ENCODE data around the gene RPP25L.
"Not testable (repeated sequence)": the region's sequence is repeated elsewhere in the genome, so short reads cannot be mapped to it uniquely, and the experiment has no call there.

RPP25L gene

GRCh38 chr9:34611811-34612787, at the start of gene RPP25L:
Gene RPP25L, minus strand, starts transcription at chr9:34612097. Its CDS starts 801 bp downstream, at chr9:34611296.
- peak; percentile 83 for DNase-seq

DNA sequence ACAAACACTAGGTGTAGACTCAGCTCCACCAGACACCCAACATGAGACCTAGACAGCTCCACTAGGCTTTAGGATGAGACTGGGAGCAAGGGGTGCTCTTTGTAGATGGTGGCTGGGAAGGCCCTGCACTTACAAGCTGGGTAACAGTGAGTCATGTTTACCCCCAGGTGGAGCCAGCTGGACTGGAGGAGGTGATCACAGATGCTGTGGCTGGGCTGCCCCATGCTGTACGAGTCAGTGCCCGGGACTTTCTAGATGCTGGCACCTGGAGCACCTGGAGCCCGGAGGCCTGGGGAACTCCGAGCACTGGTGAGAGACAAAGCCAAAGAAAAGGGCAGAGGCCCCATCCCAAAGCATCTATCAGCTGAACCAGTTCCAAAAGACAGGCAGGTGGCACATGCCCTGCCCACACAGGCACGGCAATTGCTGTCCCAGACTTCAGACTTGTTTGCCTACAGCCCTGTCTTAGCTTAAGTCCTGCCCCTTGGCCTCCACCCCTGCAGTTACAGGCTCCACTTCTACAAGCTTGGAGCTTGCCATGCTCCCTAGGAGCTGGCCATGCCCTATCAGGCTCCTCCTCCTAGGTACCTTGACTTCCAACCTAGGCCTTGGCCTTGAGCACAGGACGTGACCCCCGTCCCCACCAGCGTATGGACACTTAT, 47.8 kb upstream of the RPP25L start:
- DNase-seq, result no peak

- DNase-seq, result no peak
Observed at GRCh38 chr9:34658461-34658860, 46.6 kb upstream of the RPP25L start.

DNA sequence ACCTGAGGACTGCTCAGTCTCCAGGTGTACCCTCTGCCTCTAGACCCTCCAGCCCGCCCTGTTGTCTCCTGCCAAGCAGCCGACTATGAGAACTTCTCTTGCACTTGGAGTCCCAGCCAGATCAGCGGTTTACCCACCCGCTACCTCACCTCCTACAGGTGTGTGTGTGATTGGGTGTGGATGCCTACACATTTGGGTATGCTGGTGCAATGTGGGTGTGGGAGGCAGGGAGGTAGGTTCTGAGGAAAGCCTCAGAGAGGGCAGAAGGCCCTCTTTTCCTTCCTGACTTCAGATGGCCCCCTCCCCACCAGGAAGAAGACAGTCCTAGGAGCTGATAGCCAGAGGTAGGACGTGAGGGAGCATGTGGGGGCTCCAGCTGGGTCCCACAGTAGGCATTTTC, 45.1 kb upstream of the RPP25L start:
- no peak for DNase-seq

DNA sequence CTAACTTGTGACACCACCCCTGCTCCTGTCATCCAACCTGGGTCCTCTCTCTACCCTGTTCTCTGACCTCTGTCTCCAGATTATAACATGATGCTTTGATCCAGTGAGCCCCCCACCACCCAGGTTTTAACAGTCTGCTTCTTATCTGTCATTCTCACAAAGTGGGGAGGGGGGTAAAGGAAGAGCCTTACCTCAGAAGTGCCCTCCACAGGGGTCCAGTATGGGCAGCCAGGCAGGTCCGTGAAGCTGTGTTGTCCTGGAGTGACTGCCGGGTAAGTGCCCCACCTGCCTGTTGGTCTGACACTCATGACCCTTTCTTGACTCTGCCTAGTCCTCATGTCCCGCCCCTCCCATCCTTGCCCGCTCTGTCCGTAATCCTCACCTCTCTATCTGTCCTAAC, 43.5 kb upstream of the RPP25L start:
- no peak for DNase-seq

DNA sequence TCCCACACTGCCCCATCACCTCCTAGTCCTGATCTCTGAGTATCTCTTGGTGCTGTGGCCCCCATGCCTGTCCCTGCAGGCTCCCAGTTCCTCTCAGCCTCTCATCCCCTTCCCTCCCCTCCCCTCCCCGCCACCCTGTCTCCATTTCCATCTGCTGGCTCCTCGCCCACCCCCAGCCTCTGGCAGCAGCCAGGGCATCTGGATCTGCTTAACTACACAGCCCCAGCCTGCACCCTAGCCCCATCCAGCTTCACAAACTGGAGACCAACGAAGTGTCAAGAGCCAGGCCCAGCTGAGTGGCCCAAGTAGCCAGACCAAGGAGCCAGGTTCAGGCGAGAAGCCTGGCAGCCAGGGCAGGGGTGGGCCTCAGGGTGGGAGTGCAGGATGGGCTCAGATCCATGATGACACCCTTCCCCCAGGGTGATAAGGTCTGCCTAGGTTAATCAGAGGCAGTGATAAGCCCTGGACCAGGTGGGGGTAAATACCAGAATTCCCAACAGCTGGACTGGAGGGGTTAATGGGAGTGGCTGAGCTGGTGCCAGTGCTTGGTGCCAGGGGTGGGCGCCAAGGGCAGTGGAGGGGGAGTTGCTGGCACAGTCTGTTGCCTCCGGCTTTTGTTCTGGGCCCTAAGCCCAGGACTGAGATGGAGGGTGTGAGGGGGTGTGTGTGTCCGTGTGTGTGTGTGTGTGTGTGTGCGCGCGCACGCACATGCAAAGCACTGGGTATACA, 42.6 kb upstream of the RPP25L start:
- peak; percentile 49 for DNase-seq

GRCh38 chr9:34653151-34654072, 41.5 kb upstream of the RPP25L start:
- no peak for DNase-seq

- DNase-seq, result no peak
Observed at GRCh38 chr9:34652602-34653000, 40.7 kb upstream of the RPP25L start.

- peak; percentile 56 for DNase-seq
Observed at GRCh38 chr9:34651876-34652601, 40.1 kb upstream of the RPP25L start, which contains the start of gene IL11RA. Gene IL11RA, plus strand, starts transcription at chr9:34652185. Its CDS starts 3,033 bp downstream, at chr9:34655218.

DNA sequence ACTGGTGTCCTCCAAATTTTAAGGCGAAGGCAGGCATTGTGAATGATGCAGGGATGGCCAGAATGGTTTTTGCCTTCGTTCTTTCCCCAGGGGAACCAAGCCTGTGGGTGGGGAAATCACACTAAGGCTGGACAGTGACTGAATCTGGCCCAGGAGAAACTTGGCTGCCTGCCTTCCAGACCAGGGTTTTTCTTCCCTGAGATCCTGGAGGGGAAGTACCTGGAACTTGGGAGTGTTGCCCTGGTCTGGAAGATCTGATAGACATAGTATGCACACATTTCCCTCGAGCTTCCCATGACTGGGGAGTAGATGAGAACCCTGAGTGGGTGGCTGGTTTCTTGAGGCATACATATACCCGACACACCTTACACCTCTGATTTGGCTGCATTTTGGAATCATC, 39.4 kb upstream of the RPP25L start:
- DNase-seq, result no peak

DNA sequence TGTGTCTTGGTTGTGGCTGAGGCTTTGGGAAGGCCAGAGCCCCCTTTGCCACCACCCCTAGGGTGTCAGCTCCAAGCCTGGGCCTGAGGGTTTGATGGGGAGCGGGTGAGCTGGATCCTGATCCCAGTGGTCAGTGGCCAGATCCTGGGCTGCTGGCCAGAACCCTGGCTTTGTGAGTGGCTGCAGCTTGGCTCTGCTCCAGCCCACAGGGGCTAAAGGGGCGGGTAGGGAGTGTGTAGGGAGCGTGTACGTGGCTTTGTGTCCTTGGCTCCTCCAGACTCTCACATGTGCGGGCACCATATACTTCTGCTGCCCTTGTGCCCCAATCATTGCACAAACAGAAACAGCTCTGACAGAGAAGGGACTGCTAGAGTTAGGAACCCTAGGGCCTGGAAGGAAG, 38.9 kb upstream of the RPP25L start:
- no peak for DNase-seq

- no peak for DNase-seq
Observed at GRCh38 chr9:34648673-34649072, 36.8 kb upstream of the RPP25L start.

DNA sequence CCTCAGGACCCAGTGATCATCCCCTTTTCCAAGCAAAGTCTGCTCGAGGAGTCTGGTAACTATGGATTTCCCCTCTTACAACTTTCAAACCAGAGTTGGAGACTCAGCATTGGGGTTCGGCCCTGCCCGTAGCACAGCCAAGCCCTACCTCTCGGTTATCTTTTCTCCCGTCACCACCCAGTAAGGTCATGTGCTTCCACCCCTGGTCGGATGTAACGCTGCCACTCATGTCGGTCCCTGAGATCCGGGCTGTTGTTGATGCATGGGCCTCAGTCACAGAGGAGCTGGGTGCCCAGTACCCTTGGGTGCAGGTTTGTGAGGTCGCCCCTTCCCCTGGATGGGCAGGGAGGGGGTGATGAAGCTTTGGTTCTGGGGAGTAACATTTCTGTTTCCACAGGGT, 35.8 kb upstream of the RPP25L start:
- no peak for DNase-seq

GRCh38 chr9:34647084-34647403, 35.1 kb upstream of the RPP25L start:
- no peak for DNase-seq

GRCh38 chr9:34646211-34647083, 34.5 kb upstream of the RPP25L start, which contains the start of gene GALT:
Gene GALT, plus strand, starts transcription at chr9:34646675. Its CDS starts 30 bp downstream, at chr9:34646705.
- peak; percentile 90 for DNase-seq

DNA sequence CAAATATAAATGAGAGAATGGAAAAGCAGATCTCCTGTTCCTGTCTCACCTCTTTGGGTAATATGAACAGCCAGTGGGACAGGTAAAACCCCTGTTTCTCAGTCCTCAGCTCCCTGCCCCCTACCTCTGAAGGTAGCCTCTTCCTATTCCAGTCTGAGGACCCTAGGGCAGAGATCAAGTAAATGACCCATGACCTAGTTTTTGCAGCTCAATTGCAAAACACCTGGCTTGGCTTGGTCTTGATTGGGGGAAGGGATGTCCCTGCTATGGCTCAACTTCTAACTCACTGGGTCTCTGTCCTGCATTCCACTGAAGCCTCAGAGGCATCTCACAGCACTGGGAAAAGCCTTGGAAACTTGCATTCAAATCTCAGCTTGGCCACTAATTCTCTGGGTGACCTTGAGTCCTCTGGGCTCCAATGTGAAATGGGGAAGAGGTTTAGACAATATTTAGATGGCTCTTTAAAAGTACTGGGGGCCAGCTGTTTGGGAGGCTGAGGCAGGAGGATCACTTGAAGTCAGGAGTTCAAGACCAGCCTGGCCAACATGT, 32.9 kb upstream of the RPP25L start:
- DNase-seq, result no peak

GRCh38 chr9:34642679-34643078, 30.8 kb upstream of the RPP25L start:
- no peak for DNase-seq

GRCh38 chr9:34639322-34639721, 27.4 kb upstream of the RPP25L start:
- not testable (repeated sequence) for DNase-seq

- no peak for DNase-seq
Observed at GRCh38 chr9:34638138-34638445, 26.2 kb upstream of the RPP25L start.
